MM.1S (cell line): ENCODE results near the gene RNU1-1.
"Not testable (repeated sequence)": the region's sequence is repeated elsewhere in the genome, so short reads cannot be mapped to it uniquely, and the experiment has no call there.

Experiments
- EZH2 ChIP-seq: fragments of 300-600 bp; sonication (generic); optimal IDR thresholded peaks from 2 replicates; pipeline ENCODE3; 2017; ENCODE audit warnings: low read depth, mild to moderate bottlenecking, antibody characterized with exemption, low read length, mixed read lengths
- EZH2phosphoT487 ChIP-seq: fragments of 300-600 bp; sonication (generic); IDR thresholded peaks from 2 replicates; pipeline ENCODE4 v1.6.1; 2018; ENCODE audit warnings: antibody characterized with exemption, low read length
- TF ChIP-seq, protein P1 (sequence below): fragments of 300-600 bp; sonication (generic); IDR thresholded peaks from 2 replicates; pipeline ENCODE4 v1.5.1; 2016; ENCODE audit warnings: antibody characterized with exemption, low read length, mixed read lengths

DNA sequence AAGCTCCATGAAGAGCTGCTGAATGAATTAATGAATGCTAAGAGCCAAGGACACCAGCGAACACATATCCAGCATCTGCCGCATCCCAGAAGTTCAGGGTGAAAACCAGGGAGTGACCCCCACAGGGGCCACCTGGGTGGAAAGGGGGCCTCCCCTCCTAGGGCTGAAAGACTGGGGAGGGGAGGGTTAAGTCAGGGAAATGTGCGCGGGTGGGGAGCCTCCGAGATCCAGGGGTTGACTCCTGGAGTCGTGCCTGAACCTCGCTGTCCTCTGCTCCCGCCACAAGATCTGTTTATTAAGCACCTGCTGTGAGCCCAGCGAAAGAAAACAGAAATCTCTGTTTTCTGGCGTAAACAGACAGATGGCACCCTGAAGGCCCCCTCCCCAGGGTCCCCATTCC is 16.0 kb downstream of the RNU1-1 start:
- TF ChIP-seq EZH2, EZH2phosphoT487: not testable (repeated sequence)
- TF ChIP-seq, protein P1, sequence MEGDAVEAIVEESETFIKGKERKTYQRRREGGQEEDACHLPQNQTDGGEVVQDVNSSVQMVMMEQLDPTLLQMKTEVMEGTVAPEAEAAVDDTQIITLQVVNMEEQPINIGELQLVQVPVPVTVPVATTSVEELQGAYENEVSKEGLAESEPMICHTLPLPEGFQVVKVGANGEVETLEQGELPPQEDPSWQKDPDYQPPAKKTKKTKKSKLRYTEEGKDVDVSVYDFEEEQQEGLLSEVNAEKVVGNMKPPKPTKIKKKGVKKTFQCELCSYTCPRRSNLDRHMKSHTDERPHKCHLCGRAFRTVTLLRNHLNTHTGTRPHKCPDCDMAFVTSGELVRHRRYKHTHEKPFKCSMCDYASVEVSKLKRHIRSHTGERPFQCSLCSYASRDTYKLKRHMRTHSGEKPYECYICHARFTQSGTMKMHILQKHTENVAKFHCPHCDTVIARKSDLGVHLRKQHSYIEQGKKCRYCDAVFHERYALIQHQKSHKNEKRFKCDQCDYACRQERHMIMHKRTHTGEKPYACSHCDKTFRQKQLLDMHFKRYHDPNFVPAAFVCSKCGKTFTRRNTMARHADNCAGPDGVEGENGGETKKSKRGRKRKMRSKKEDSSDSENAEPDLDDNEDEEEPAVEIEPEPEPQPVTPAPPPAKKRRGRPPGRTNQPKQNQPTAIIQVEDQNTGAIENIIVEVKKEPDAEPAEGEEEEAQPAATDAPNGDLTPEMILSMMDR, result not testable (repeated sequence)
